Ecto neural progenitor cell (in vitro differentiated cells): ENCODE results near the gene NADK2.
"Not testable (repeated sequence)": the region's sequence is repeated elsewhere in the genome, so short reads cannot be mapped to it uniquely, and the experiment has no call there.

Source experiments
- DNase-seq: peaks from one replicate; pipeline ENCODE4 v3.0.0-alpha.2; 2018; ENCODE audit warnings: low spot score

Gene NADK2

DNA sequence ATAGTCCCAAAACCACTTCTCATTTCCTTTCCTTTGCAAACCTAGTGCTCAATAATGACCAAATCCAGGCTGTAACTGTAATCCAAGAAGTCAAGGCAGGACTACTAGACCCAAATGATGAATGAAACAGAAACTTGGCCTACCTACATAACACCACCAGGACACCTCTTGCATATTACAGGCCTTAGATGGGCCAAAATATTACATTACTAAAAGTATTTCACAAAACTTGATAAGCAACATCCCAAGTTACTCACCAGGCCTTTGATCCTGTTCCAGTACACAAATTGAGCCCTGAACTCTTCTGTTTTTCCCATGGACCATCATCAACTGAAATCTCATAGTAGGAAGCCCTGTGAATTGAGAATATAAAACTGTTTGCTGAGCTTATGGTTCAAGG, 34.8 kb downstream of the NADK2 start:
- DNase-seq: no peak

GRCh38 chr5:36205329-36205728, 36.4 kb downstream of the NADK2 start:
- no peak for DNase-seq

- no peak for DNase-seq
These were observed 39.2 kb downstream of the NADK2 start for GRCh38 chr5:36202521-36202961.

GRCh38 chr5:36200513-36200912, 41.2 kb downstream of the NADK2 start:
- no peak for DNase-seq

DNA sequence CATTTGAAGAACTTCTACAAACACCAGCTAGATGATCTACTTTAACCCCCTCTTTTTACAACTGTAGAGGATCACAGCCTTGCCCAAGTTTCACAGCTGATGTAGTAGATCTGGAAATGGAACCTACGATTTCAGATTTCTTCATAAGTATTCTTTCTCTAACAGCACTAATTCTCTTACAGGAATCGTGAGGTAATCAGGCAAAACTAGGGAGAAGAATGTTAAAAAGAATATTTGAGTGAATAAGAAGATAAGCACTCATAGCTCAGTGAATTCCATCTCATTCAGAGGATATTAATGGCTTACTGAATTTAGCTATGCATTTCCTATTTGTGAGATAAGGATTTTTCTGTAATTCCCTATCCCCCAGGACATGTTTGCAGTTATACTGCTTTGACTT, 42.1 kb downstream of the NADK2 start:
- DNase-seq: no peak

- DNase-seq: not testable (repeated sequence)
These were observed 42.9 kb downstream of the NADK2 start for GRCh38 chr5:36198783-36199182.

DNA sequence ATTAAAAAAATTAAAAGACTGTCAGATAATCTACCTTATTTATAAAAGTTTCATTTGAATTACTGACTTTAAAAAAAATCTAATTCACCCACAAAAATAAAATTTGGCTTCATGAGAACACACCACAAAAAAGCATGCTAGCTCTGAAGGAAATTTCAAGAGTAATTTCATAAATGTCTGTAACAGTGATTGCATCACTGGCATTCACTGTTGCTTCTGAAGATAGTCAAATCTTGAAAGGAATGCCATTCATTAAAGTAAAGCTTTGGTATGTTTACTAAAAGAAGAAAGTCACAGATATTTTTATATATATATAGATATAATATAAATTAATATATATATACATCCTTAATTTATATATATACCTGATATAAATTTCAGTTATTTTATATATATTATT, 43.4 kb downstream of the NADK2 start:
- no peak for DNase-seq

GRCh38 chr5:36193746-36194145, 48.0 kb downstream of the NADK2 start:
- DNase-seq: no peak

DNA sequence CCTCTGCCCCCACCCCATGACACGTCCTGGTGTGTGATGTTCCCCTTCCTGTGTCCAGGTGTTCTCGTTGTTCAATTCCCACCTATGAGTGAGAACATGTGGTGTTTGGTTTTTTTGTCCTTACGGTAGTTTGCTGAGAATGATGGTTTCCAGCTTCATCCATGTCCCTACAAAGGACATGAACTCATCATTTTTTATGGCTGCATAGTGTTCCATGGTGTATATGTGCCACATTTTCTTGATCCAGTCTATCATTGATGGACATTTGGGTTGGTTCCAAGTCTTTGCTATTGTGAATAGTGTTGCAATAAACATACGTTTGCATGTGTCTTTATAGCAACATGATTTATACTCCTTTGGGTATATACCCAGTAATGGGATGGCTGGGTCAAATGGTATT, 57.3 kb downstream of the NADK2 start:
- DNase-seq: not testable (repeated sequence)

DNA sequence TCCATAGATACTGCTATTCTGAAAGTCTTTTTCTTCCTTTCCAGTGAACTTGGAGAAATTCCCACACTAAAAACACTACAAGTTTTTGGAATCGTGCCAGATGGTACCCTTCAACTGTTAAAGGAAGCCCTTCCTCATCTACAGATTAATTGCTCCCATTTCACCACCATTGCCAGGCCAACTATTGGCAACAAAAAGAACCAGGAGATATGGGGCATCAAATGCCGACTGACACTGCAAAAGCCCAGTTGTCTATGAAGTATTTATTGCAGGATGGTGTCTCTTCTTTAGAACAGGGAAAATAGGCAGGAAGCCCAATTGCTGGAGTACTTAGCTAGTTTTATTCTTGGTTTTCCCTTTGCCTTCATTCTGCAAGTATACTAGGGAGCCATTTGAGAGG, 60.0 kb downstream of the NADK2 start:
- no peak for DNase-seq

DNA sequence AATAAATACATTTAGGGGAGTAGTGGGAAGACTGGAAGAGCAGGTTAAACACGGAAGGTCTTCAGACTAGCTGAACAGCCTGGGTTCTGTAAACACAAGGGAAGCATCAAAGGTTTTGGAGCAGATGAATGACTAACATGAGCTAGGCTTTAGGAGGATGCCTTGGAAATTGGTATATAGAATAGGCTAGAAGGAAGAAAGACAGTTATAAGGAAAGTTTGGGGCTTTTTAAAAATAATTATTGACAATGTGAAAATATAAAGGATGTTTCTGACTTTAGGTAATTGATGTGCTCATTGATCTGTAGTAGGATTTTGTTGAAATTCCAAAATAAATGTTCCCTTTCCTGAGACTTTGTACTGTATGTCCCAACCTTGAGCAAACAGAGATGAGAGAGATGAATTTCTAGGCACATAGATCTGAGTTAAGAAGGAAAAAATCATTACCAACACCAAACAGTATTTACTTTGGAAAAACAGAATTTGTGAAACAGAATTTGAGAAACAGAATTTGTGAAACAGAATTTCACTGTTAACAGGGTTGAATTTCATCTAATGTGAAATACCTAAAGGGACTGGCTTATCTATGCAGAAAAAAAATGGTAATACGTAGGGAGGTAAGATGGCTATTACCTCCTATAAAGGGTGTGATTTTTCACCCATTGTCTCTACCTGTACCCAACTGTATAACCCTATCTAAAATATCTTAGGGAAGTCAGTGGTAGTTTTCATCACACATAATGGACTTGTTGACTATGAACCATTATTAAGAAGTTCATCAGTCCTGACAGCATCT, 61.0 kb downstream of the NADK2 start:
- no peak for DNase-seq

GRCh38 chr5:36179950-36180349, 61.8 kb downstream of the NADK2 start:
- no peak for DNase-seq

GRCh38 chr5:36178524-36178890, 63.2 kb downstream of the NADK2 start:
- no peak for DNase-seq

GRCh38 chr5:36177715-36178523, 63.8 kb downstream of the NADK2 start:
- no peak for DNase-seq

DNA sequence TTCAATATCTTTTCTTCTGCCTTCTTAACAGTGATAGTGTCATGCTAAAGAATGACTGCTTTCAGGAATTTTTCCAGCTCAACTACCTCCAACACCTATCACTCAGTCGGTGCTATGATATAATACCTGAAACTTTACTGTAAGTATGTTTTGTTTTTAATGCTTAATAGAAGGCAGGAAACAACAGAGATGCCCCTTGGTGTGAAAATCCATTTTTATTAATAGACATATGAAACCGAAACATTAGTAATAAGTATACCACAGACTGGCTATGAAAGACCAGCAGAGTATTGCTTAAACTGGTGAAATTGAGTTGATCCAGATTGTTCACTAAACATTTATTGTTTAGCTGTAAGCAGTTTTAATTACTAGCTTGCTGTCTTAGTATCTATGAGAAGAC, 64.6 kb downstream of the NADK2 start:
- no peak for DNase-seq

DNA sequence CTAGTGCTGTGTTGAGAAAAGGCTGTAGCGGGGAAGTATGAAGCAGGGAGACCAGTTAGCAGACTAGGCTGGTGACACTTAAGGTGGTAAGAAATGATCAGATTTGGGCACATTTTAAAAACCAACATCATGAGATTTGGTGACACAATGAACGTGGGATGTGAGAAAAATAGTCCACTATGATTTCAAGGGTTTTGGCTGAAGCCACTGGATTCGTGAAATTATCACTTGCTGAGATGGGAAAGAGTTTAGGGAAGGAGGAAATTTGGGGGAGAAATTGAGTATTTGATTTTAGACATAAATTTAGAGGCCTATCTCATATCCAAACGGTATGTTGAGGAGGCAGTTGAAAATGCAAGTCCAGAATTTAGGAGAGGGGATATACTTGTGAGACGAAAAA, 66.7 kb downstream of the NADK2 start:
- no peak for DNase-seq

DNA sequence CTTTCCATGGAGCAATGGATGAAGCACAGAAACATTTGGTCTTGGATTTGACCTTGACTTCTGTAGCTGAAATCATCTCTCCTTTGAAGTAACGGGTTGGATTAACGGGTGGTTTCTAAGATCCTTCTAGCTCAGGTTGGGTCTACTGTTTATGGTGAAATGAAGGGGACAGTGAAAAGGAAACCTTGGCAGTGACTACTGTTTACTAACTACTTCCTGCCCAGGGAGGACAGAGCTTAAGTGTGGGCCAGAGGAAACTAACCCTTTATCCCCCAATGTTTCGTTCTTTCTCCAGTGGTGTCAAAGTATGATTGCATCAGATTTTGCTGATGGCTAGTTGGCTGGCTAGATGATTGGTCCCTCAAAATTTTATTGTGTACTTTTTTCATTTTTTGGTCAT, 67.6 kb downstream of the NADK2 start:
- DNase-seq: no peak

DNA sequence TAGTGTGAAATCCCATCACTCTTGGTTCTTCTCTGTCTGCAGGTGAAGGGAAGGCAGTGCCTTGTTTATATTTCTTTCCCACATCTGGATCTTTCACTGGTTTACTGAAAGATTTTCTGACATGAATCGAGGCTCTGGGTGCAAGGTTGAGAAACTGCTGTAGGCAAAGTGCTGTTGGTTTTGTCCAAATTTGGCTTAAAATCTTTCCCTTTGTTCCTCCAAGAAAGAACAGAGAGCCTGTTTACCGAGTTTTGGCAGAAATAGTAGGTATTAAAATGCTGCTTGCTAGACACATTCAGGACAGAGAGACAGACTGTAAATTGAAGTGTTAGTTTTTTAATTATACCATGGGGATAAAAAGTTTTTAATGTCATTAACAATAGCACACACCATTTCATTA, 68.3 kb downstream of the NADK2 start:
- DNase-seq: no peak

GRCh38 chr5:36172599-36172998, 69.1 kb downstream of the NADK2 start:
- no peak for DNase-seq

DNA sequence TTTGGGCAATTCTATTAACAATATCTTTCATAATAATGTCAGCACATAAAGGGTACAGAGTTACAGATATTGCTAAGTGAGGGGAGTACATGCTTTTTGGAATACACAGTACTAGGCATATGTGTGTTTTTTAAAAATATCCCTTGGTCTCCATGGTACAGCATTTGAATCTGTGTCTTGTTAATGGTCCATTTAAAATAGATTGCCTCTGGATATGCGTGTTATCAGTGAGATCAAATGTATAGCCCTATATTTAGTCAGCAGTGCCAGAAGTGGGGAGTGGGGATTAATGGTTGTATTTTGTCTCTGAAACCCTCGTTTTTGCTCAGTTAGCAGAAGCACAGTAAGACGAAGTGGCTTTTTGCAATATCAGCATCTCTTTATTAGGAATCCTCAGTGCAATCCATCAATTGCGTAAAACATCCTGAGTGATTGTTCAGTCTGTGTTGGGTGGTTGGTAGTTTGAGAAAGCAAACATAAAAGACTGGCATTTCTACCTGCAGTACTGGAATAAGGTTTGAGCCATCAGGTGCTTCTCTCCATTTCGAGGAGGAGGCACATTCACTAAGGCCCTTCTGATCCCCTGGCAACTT, 70.8 kb downstream of the NADK2 start:
- no peak for DNase-seq

GRCh38 chr5:36168737-36169136, 73.0 kb downstream of the NADK2 start:
- DNase-seq: no peak

DNA sequence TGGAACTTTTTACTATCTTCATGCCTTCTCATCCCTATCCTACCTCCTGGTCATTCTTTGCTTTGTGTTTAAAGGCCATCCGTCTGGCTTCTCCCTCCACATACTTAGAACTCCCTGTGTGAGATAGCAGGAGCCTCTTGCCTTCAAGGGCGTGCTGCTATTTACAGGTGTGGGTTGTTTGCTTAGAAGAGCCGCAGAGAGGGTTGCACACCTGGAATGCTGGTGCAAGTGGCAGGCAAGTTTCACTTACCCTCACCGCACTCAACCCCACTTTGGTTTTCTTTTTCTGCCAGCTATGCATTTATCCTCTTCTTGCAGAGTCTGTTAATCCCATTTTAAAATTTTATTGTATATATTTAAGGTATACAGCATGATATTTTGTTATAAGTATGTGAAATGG, 77.3 kb downstream of the NADK2 start:
- no peak for DNase-seq

- no peak for DNase-seq
These were observed 78.8 kb downstream of the NADK2 start for GRCh38 chr5:36162810-36163486.
